ENCODE results near the gene STX2. TPM values are rescaled to one million over a fixed set of nuclear protein-coding genes. Genes with fewer than 3 reads are reported as not detected.

STX2 gene
- total and polyA plus RNA-seq, 10 of the 15 experiments (the other 5 are each of a cell fraction or from before 2014, with no cell fraction given) = 6.0 to 22.2 (median 10.0) TPM

- TF ChIP-seq ZNF592 (IDR thresholded peaks at IDR 0.05) (peak; percentile 72), CREM (IDR thresholded peaks at IDR 0.05; ENCODE audit: low read depth) (peak; percentile 57; the same call in 1 of the 2 replicates), RELB (IDR thresholded peaks at IDR 0.05; ENCODE audit: low read depth) (0 out of 2 replicates have a peak, but pooled peaks have one; percentile 28), MLLT1 (IDR thresholded peaks at IDR 0.05) (no peak), ATF7 (IDR thresholded peaks at IDR 0.05; ENCODE audit: low read depth) (no peak; the same call in 1 of the 2 replicates), ASH2L (IDR thresholded peaks at IDR 0.05; ENCODE audit: borderline replicate concordance, low read depth) (no peak), MTA3 (IDR thresholded peaks at IDR 0.05; ENCODE audit: borderline replicate concordance, low read length) (no peak), ZBTB33 (IDR thresholded peaks at IDR 0.05) (no peak), YY1 (IDR thresholded peaks at IDR 0.05; ENCODE audit: low read depth, low read length) (peak; percentile 69), CTCF (IDR thresholded peaks at IDR 0.05 in 2 of 3, conservative IDR thresholded peaks at IDR 0.05 in 1 of 3; ENCODE audit: control insufficient read depth in 2 of 3, extremely low read depth in 1 of 3, insufficient read depth in 1 of 3, low read depth in 3 of 3, low read length in 3 of 3) (peak; percentile 83 to 91 (median 89)), ATF2 (IDR thresholded peaks at IDR 0.05; ENCODE audit: low read length) (no peak), ZNF384 (IDR thresholded peaks at IDR 0.05; ENCODE audit: borderline replicate concordance, low read depth, low read length) (0 out of 2 replicates have a peak, but pooled peaks have one; percentile 5), POLR2AphosphoS5 (IDR thresholded peaks at IDR 0.05; ENCODE audit: low read length) (no peak), GATAD2B (conservative IDR thresholded peaks at IDR 0.05; ENCODE audit: low read depth) (0 out of 2 replicates have a peak, but pooled peaks have one; percentile 7)
Measured at GRCh38 chr12:130818635-130819576, 20.1 kb downstream of the STX2 start (continued).

Measured in GM12878 (cell line).